HCT116 (cell line): ENCODE data around the gene FNBP1. TPM values are rescaled to one million over a fixed set of nuclear protein-coding genes. Genes with fewer than 3 reads are reported as not detected.

Experiments
- ATAC-seq: fragments of 200-7000 bp; cut with Tn5 transposase; 2 replicates; pipeline ENCODE4 v1.9.1; 2020; ENCODE audit warnings: mild to moderate bottlenecking, moderate library complexity
- BruUV-seq: library from RNA; stranded (reverse); fragments of 400-500 nt; replicated peaks from 2 replicates; lab custom pipeline; 2021; lab: Mats Ljungman, UMichigan
- CTCF ChIA-PET: fragments of 300-600 bp; sonication (Branson Sonifier 250); formaldehyde crosslinking; loops from one replicate; lab custom pipeline; 2021; ENCODE audit warnings: antibody characterized with exemption; lab: Charles Lee
- POLR2A ChIA-PET: fragments of 300-600, 350-600 bp; sonication (Branson Sonifier 250); formaldehyde crosslinking; loops from one replicate; lab custom pipeline; 2021; ENCODE audit warnings: antibody characterized with exemption; lab: Charles Lee
- RAD21 ChIA-PET, 2 experiments: fragments of 300-600 bp; sonication (Branson Sonifier 250); formaldehyde crosslinking; loops; one replicate each; lab custom pipeline; 2023; ENCODE audit warnings: low total read pairs in 2 of 2; ENCODE audit not compliant: uncharacterized antibody in 2 of 2, unreplicated experiment in 2 of 2, low non-redundant PET in 1 of 2; lab: Charles Lee
- DNase-seq: peaks from one replicate; pipeline ENCODE4 v3.0.0-alpha.2; 2010; ENCODE audit warnings: low read depth, low spot score
- H2AFZ ChIP-seq: fragments of 200-600 bp; shearing (Covaris generic), sonication (generic); 2 replicates; pipeline ENCODE4 v1.6.1; 2017; ENCODE audit warnings: low read depth, mixed run types, mixed read lengths, antibody characterized with exemption, low read length; ENCODE audit not compliant: poor library complexity, severe bottlenecking
- H3K27ac ChIP-seq: 2 replicates; pipeline ENCODE4 v1.5.1; 2012; ENCODE audit warnings: low read depth, low read length
- H3K27me3 ChIP-seq: fragments of 200-600 bp; sonication (generic); 2 replicates; pipeline ENCODE4 v1.6.1; 2016; ENCODE audit warnings: mixed run types, low read length, mixed read lengths; ENCODE audit not compliant: insufficient read depth
- H3K36me3 ChIP-seq, 2 experiments: fragments of 200-500 bp in 1 of 2; fragments of 200-600 bp in 1 of 2; sonication (Bioruptor generic) in 1 of 2; sonication (generic) in 1 of 2; 2 replicates each; pipeline versions ENCODE4 v1.5.1 to v1.6.1; 2014 to 2016; ENCODE audit warnings: low read length in 2 of 2, inconsistent platforms in 1 of 2, mixed read lengths in 1 of 2, mixed run types in 1 of 2; ENCODE audit not compliant: insufficient read depth in 2 of 2, control insufficient read depth in 1 of 2
- H3K4me1 ChIP-seq, 2 experiments: fragments of 200-600 bp in 1 of 2; sonication (generic) in 1 of 2; 2 replicates each; pipeline versions ENCODE4 v1.5.1 to v1.6.1; 2012 to 2017; ENCODE audit warnings: low read length in 2 of 2, inconsistent platforms in 1 of 2, mild to moderate bottlenecking in 1 of 2, mixed read lengths in 1 of 2, mixed run types in 1 of 2, moderate library complexity in 1 of 2; ENCODE audit not compliant: insufficient read depth in 2 of 2, control insufficient read depth in 1 of 2
- H3K4me2 ChIP-seq: fragments of 200-600 bp; sonication (generic); 2 replicates; pipeline ENCODE4 v1.6.1; 2017; ENCODE audit warnings: mixed run types, low read length, mixed read lengths
- H3K4me3 ChIP-seq, 2 experiments: fragments of 200-600 bp in 1 of 2; sonication (generic) in 1 of 2; replicated peaks in 1 of 2; 2 replicates each; pipeline ENCODE4 v1.5.1; 2011 to 2016; ENCODE audit warnings: low read length in 2 of 2, control low read depth in 1 of 2, low read depth in 1 of 2, mild to moderate bottlenecking in 1 of 2, mixed read lengths in 1 of 2, mixed run types in 1 of 2
- H3K79me2 ChIP-seq: fragments of 200-600 bp; sonication (generic); 2 replicates; pipeline ENCODE4 v1.6.1; 2017; ENCODE audit warnings: mild to moderate bottlenecking, mixed run types, low read length, moderate library complexity, mixed read lengths; ENCODE audit not compliant: insufficient read depth
- H3K9ac ChIP-seq: fragments of 200-600 bp; sonication (generic); 2 replicates; pipeline ENCODE4 v1.6.1; 2016; ENCODE audit warnings: low read length, mixed read lengths
- H3K9me2 ChIP-seq: fragments of 200-600 bp; sonication (generic), shearing (Covaris generic); 2 replicates; pipeline ENCODE4 v1.6.1; 2017; ENCODE audit warnings: mixed run types, mild to moderate bottlenecking, moderate library complexity; ENCODE audit not compliant: insufficient read depth
- H3K9me3 ChIP-seq, 2 experiments: fragments of 200-500 bp in 1 of 2; fragments of 200-600 bp in 1 of 2; sonication (Bioruptor generic) in 1 of 2; sonication (generic) in 1 of 2; 2 replicates each; pipeline ENCODE4 v1.6.1; 2014 to 2017; ENCODE audit warnings: low read length in 2 of 2, mixed read lengths in 2 of 2, inconsistent platforms in 1 of 2, low read depth in 1 of 2, mild to moderate bottlenecking in 1 of 2, mixed run types in 1 of 2, moderate library complexity in 1 of 2; ENCODE audit not compliant: control insufficient read depth in 1 of 2, insufficient read depth in 1 of 2
- H4K20me1 ChIP-seq: fragments of 200-600 bp; sonication (generic), shearing (Covaris generic); 2 replicates; pipeline ENCODE4 v1.6.1; 2017; ENCODE audit warnings: mixed run types, mild to moderate bottlenecking, moderate library complexity; ENCODE audit not compliant: insufficient read depth
- EGR1 ChIP-seq: IDR thresholded peaks from 2 replicates; pipeline ENCODE4 v1.6.1; 2012; ENCODE audit warnings: low read depth
- ELF1 ChIP-seq: IDR thresholded peaks from 2 replicates; pipeline ENCODE4 v1.6.1; 2012; ENCODE audit warnings: low read depth, borderline replicate concordance
- EZH2 ChIP-seq: fragments of 200-600 bp; sonication (generic); IDR thresholded peaks from 2 replicates; pipeline ENCODE4 v1.6.1; 2017; ENCODE audit warnings: antibody characterized with exemption, mixed run types
- FOSL1 ChIP-seq: IDR thresholded peaks from 2 replicates; pipeline ENCODE4 v1.6.1; 2012; ENCODE audit warnings: low read depth
- JUND ChIP-seq: IDR thresholded peaks from 2 replicates; pipeline ENCODE4 v1.6.1; 2012
- POLR2A ChIP-seq: IDR thresholded peaks from 2 replicates; pipeline ENCODE4 v1.7.0; 2011; ENCODE audit warnings: borderline replicate concordance; ENCODE audit not compliant: insufficient read depth, insufficient read length; ENCODE audit errors: extremely low read depth
- POLR2AphosphoS5 ChIP-seq: IDR thresholded peaks from 2 replicates; pipeline ENCODE4 v1.6.1; 2011; ENCODE audit warnings: mild to moderate bottlenecking, low read depth, low read length, moderate library complexity
- SIN3A ChIP-seq: IDR thresholded peaks from 2 replicates; pipeline ENCODE4 v1.6.1; 2012; ENCODE audit warnings: low read depth
- SRF ChIP-seq: IDR thresholded peaks from 2 replicates; pipeline ENCODE4 v1.6.1; 2012; ENCODE audit warnings: low read depth
- YY1 ChIP-seq: IDR thresholded peaks from 2 replicates; pipeline ENCODE4 v1.6.1; 2011; ENCODE audit warnings: low read length, low read depth, moderate library complexity, mild to moderate bottlenecking; ENCODE audit not compliant: insufficient replicate concordance; ENCODE audit errors: extremely low read depth
- ZFX ChIP-seq: fragments of 450-650 bp; IDR thresholded peaks from 2 replicates; pipeline ENCODE4 v1.6.1; 2017
- ZNF274 ChIP-seq: fragments of 200-500 bp; sonication (Bioruptor generic); IDR thresholded peaks from 2 replicates; pipeline ENCODE4 v1.6.1; 2014; ENCODE audit warnings: mild to moderate bottlenecking, low read depth, low read length, inconsistent platforms
- intact Hi-C: fragments of 100-400 bp; cut with micrococcal nuclease; formaldehyde crosslinking; loops from 2 replicates; pipeline ENCODE4 v1.10.0; 2022
- total RNA-seq: library from RNA; stranded (reverse); gene quantifications from one replicate; pipeline ENCODE4 v1.2.1, GENCODE V29; 2021; ENCODE audit not compliant: unreplicated experiment
- TF ChIP-seq, protein P1 (sequence below): IDR thresholded peaks from 2 replicates; pipeline ENCODE4 v1.6.1; 2012; ENCODE audit warnings: low read depth
- TF ChIP-seq, protein P2 (sequence below): IDR thresholded peaks from 2 replicates; pipeline ENCODE4 v1.6.1; 2012
- TF ChIP-seq, protein P3 (sequence below): IDR thresholded peaks from 2 replicates; pipeline ENCODE4 v1.6.1; 2011; ENCODE audit warnings: mild to moderate bottlenecking, low read length, moderate library complexity; ENCODE audit not compliant: insufficient replicate concordance; ENCODE audit errors: extremely low read depth
- TF ChIP-seq, protein P4 (sequence below), 3 experiments: fragments of 200-600 bp in 1 of 3; sonication (generic) in 1 of 3; IDR thresholded peaks in 2 of 3; conservative IDR thresholded peaks in 1 of 3; 2 replicates each; pipeline ENCODE4 v1.5.1; 2012 to 2017; ENCODE audit warnings: low read depth in 2 of 3, low read length in 2 of 3, antibody characterized with exemption in 1 of 3, borderline replicate concordance in 1 of 3, control low read depth in 1 of 3, mild to moderate bottlenecking in 1 of 3, mixed read lengths in 1 of 3, mixed run types in 1 of 3, moderate library complexity in 1 of 3; ENCODE audit not compliant: insufficient read depth in 1 of 3

FNBP1 gene
- total RNA-seq, 1 experiment from 2014 or later, result 25.0 TPM

DNA sequence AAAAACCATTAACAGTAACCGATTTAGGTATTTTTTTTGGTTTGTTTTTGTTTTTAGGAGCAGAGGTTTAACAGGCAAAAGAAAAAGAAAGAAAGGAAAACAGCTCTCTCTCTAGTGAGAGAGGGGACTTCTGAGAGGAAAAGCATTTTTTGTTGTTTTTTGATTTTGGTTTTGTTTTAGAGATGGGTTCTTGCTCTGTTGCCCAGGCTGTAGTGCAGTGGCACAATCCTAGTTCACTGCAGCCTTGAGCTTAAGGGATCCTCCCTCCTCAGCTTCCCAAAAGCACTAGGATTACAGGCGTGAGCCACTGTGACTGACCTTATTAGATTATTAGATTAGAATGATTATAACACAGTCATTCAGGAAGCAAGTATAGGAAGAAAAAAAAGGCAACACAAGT lies 197.6 kb downstream of the FNBP1 start:
- ChIA-PET RAD21 (no interaction called here), POLR2A (no interaction called here), CTCF (no interaction called here)
- no TSS peak for BruUV-seq
- Histone ChIP-seq H3K36me3 (no peaks in the 10 kb centered on the region), H3K9ac (no peak overlapping the region), H3K27ac (no peak overlapping the region), H3K9me2 (no peaks in the 10 kb centered on the region), H2AFZ (no peak overlapping the region), H4K20me1 (no peaks in the 10 kb centered on the region), H3K4me2 (no peak overlapping the region), H3K79me2 (no peaks in the 10 kb centered on the region), H3K9me3 (no peaks in the 10 kb centered on the region), H3K4me1 (no peaks in the 10 kb centered on the region), H3K27me3 (no peaks in the 10 kb centered on the region), H3K4me3 (no peak overlapping the region)
- ATAC-seq (no peak), DNase-seq (no peak)
- intact Hi-C loops, result no loop called here
- TF ChIP-seq FOSL1 (no peak), JUND (no peak), ZNF274 (no peak), EZH2 (no peak), SIN3A (no peak), EGR1 (no peak), ZFX (no peak), POLR2A (no peak), POLR2AphosphoS5 (no peak), SRF (no peak), YY1 (no peak), ELF1 (no peak)
- TF ChIP-seq, protein P1, sequence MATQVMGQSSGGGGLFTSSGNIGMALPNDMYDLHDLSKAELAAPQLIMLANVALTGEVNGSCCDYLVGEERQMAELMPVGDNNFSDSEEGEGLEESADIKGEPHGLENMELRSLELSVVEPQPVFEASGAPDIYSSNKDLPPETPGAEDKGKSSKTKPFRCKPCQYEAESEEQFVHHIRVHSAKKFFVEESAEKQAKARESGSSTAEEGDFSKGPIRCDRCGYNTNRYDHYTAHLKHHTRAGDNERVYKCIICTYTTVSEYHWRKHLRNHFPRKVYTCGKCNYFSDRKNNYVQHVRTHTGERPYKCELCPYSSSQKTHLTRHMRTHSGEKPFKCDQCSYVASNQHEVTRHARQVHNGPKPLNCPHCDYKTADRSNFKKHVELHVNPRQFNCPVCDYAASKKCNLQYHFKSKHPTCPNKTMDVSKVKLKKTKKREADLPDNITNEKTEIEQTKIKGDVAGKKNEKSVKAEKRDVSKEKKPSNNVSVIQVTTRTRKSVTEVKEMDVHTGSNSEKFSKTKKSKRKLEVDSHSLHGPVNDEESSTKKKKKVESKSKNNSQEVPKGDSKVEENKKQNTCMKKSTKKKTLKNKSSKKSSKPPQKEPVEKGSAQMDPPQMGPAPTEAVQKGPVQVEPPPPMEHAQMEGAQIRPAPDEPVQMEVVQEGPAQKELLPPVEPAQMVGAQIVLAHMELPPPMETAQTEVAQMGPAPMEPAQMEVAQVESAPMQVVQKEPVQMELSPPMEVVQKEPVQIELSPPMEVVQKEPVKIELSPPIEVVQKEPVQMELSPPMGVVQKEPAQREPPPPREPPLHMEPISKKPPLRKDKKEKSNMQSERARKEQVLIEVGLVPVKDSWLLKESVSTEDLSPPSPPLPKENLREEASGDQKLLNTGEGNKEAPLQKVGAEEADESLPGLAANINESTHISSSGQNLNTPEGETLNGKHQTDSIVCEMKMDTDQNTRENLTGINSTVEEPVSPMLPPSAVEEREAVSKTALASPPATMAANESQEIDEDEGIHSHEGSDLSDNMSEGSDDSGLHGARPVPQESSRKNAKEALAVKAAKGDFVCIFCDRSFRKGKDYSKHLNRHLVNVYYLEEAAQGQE, result no peak
- TF ChIP-seq, protein P2, sequence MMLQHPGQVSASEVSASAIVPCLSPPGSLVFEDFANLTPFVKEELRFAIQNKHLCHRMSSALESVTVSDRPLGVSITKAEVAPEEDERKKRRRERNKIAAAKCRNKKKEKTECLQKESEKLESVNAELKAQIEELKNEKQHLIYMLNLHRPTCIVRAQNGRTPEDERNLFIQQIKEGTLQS, result no peak
- TF ChIP-seq, protein P3, sequence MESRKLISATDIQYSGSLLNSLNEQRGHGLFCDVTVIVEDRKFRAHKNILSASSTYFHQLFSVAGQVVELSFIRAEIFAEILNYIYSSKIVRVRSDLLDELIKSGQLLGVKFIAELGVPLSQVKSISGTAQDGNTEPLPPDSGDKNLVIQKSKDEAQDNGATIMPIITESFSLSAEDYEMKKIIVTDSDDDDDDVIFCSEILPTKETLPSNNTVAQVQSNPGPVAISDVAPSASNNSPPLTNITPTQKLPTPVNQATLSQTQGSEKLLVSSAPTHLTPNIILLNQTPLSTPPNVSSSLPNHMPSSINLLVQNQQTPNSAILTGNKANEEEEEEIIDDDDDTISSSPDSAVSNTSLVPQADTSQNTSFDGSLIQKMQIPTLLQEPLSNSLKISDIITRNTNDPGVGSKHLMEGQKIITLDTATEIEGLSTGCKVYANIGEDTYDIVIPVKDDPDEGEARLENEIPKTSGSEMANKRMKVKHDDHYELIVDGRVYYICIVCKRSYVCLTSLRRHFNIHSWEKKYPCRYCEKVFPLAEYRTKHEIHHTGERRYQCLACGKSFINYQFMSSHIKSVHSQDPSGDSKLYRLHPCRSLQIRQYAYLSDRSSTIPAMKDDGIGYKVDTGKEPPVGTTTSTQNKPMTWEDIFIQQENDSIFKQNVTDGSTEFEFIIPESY, result no peak
- TF ChIP-seq, protein P4, sequence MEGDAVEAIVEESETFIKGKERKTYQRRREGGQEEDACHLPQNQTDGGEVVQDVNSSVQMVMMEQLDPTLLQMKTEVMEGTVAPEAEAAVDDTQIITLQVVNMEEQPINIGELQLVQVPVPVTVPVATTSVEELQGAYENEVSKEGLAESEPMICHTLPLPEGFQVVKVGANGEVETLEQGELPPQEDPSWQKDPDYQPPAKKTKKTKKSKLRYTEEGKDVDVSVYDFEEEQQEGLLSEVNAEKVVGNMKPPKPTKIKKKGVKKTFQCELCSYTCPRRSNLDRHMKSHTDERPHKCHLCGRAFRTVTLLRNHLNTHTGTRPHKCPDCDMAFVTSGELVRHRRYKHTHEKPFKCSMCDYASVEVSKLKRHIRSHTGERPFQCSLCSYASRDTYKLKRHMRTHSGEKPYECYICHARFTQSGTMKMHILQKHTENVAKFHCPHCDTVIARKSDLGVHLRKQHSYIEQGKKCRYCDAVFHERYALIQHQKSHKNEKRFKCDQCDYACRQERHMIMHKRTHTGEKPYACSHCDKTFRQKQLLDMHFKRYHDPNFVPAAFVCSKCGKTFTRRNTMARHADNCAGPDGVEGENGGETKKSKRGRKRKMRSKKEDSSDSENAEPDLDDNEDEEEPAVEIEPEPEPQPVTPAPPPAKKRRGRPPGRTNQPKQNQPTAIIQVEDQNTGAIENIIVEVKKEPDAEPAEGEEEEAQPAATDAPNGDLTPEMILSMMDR (IDR thresholded peaks at IDR 0.05 in 2 of 3, conservative IDR thresholded peaks at IDR 0.05 in 1 of 3; ENCODE audit: borderline replicate concordance in 1 of 3, insufficient read depth in 1 of 3, low read depth in 2 of 3, low read length in 2 of 3), result no peak
